ENCODE measurements around the gene POLR3GL. TPM values are rescaled to one million over a fixed set of nuclear protein-coding genes. Genes with fewer than 3 reads are reported as not detected.

The POLR3GL gene
- total RNA-seq, 120 experiments from 2014 or later: 13.1 to 24.6 (median 19.0) TPM

Other genes starting within 250 kb of the POLR3GL start
- gene CD160, start 245.2 kb upstream of the POLR3GL start, total RNA-seq: 1 to 10 TPM in 1 of 120 experiments, under 1 TPM in 7, not detected in 112; 0.12 to 1.9 (median 0.25) TPM
- 10 to 100 TPM; 20.5 to 38.6 (median 29.2) TPM for gene RNF115, start 140.6 kb upstream of the POLR3GL start, total RNA-seq
- gene POLR3C, start 140.5 kb upstream of the POLR3GL start, total RNA-seq: 10 to 100 TPM; 17.3 to 35.6 (median 26.6) TPM
- gene NUDT17, start 119.1 kb upstream of the POLR3GL start, total RNA-seq: 10 to 100 TPM in 1 of 120 experiments, 1 to 10 TPM in 119; 2.6 to 10.1 (median 5.5) TPM
- gene PIAS3, start 105.6 kb upstream of the POLR3GL start, total RNA-seq: 10 to 100 TPM; 21.8 to 43.6 (median 31.9) TPM
- gene ANKRD35, start 78.8 kb upstream of the POLR3GL start, total RNA-seq: 10 to 100 TPM in 13 of 120 experiments, 1 to 10 TPM in 107; 2.2 to 12.7 (median 7.2) TPM
- gene ITGA10, start 54.6 kb upstream of the POLR3GL start, total RNA-seq: 10 to 100 TPM in 14 of 120 experiments, 1 to 10 TPM in 106; 1.3 to 18.3 (median 5.9) TPM
- gene PEX11B, start 46.0 kb upstream of the POLR3GL start, total RNA-seq: 10 to 100 TPM; 25.0 to 72.0 (median 54.2) TPM
- 100 to 1,000 TPM in 24 of 120 experiments, 10 to 100 TPM in 96; 68.5 to 111 (median 91.1) TPM for gene RBM8A, start 37.2 kb upstream of the POLR3GL start, total RNA-seq
- 10 to 100 TPM; 10.5 to 32.8 (median 17.8) TPM for gene LIX1L, start 6.7 kb upstream of the POLR3GL start, total RNA-seq
- 10 to 100 TPM; 13.4 to 48.3 (median 29.4) TPM for gene ANKRD34A, start 115 bp upstream of the POLR3GL start, total RNA-seq
- gene TXNIP, start 31.9 kb downstream of the POLR3GL start, total RNA-seq: 100 to 1,000 TPM in 98 of 120 experiments, 10 to 100 TPM in 22; 36.4 to 580 (median 158) TPM
- 1 to 10 TPM in 3 of 120 experiments, under 1 TPM in 39, not detected in 78; 0.20 to 1.2 (median 0.42) TPM for gene HJV, start 57.0 kb downstream of the POLR3GL start, total RNA-seq
- gene NBPF10, start 180.1 kb downstream of the POLR3GL start, total RNA-seq: 1 to 10 TPM; 1.1 to 5.6 (median 2.4) TPM

All from dorsolateral prefrontal cortex (tissue), 118 donors.